G401 (cell line): ENCODE results near the gene TNRC6B. TPM values are rescaled to one million over a fixed set of nuclear protein-coding genes. Genes with fewer than 3 reads are reported as not detected.

Source experiments
- DNase-seq: peaks from one replicate; pipeline ENCODE4 v3.0.0-alpha.2; 2015; ENCODE audit warnings: low spot score
- in situ Hi-C: cut with HindIII; loops from 2 replicates; pipeline ENCODE4 v1.10.0; 2016; ENCODE audit warnings: low sequenced_read_pairs, mixed read lengths
- total RNA-seq: library from RNA; depleted of rRNA; stranded (reverse); fragments of >200 nt; shearing (Covaris generic); gene quantifications from 2 replicates; pipeline ENCODE4 v1.2.3, GENCODE V29; 2014

Gene TNRC6B
- total RNA-seq, 1 experiment from 2014 or later: 11.1 TPM

- DNase-seq: no peak
- in situ Hi-C loops: no loop called here
Measured at GRCh38 chr22:40232624-40233023, 54.9 kb downstream of the TNRC6B start.

- in situ Hi-C loops: no loop called here
- no peak for DNase-seq
Measured at GRCh38 chr22:40233886-40234285, 56.2 kb downstream of the TNRC6B start.

- in situ Hi-C loops: no loop called here
- no peak for DNase-seq
Measured at GRCh38 chr22:40234658-40235057, 56.9 kb downstream of the TNRC6B start.

GRCh38 chr22:40235308-40235707, 57.6 kb downstream of the TNRC6B start:
- in situ Hi-C loops: no loop called here
- no peak for DNase-seq

- in situ Hi-C loops: no loop called here
- no peak for DNase-seq
Measured at GRCh38 chr22:40236131-40236665, 58.5 kb downstream of the TNRC6B start.

GRCh38 chr22:40237241-40237640, 59.5 kb downstream of the TNRC6B start:
- DNase-seq: no peak
- in situ Hi-C loops: no loop called here

GRCh38 chr22:40237788-40238424, 60.2 kb downstream of the TNRC6B start:
- in situ Hi-C loops: no loop called here
- DNase-seq: no peak

GRCh38 chr22:40238425-40239344, 61.0 kb downstream of the TNRC6B start:
- DNase-seq: no peak
- in situ Hi-C loops: no loop called here

- in situ Hi-C loops: no loop called here
- no peak for DNase-seq
Measured at GRCh38 chr22:40239345-40239683, 61.6 kb downstream of the TNRC6B start.

- in situ Hi-C loops: no loop called here
- no peak for DNase-seq
Measured at GRCh38 chr22:40240160-40240559, 62.4 kb downstream of the TNRC6B start.

GRCh38 chr22:40240686-40241085, 63.0 kb downstream of the TNRC6B start:
- in situ Hi-C loops: no loop called here
- no peak for DNase-seq

- in situ Hi-C loops: no loop called here
- no peak for DNase-seq
Measured at GRCh38 chr22:40241200-40241763, 63.6 kb downstream of the TNRC6B start.

- in situ Hi-C loops: no loop called here
- no peak for DNase-seq
Measured at GRCh38 chr22:40243891-40244290, 66.2 kb downstream of the TNRC6B start.

GRCh38 chr22:40244586-40244985, 66.9 kb downstream of the TNRC6B start:
- in situ Hi-C loops: no loop called here
- no peak for DNase-seq

- in situ Hi-C loops: no loop called here
Measured at GRCh38 chr22:40247976-40248375, 70.3 kb downstream of the TNRC6B start.

GRCh38 chr22:40249286-40249685, 71.6 kb downstream of the TNRC6B start:
- DNase-seq: no peak
- in situ Hi-C loops: no loop called here

More at GRCh38 chr22:40247976-40248375, 70.3 kb downstream of the TNRC6B start:
- DNase-seq: no peak

GRCh38 chr22:40250608-40251007, 72.9 kb downstream of the TNRC6B start:
- in situ Hi-C loops: no loop called here
- DNase-seq: no peak

GRCh38 chr22:40251106-40251505, 73.4 kb downstream of the TNRC6B start:
- DNase-seq: no peak
- in situ Hi-C loops: no loop called here

- in situ Hi-C loops: no loop called here
- DNase-seq: no peak
Measured at GRCh38 chr22:40252146-40252545, 74.4 kb downstream of the TNRC6B start.

- no peak for DNase-seq
- in situ Hi-C loops: no loop called here
Measured at GRCh38 chr22:40256516-40256915, 78.8 kb downstream of the TNRC6B start.
